RWPE1 (cell line): ENCODE data around the gene ZC3H12D.

Source experiments
- CTCF ChIA-PET: fragments of 350-600 bp; sonication (Branson Sonifier 250); formaldehyde crosslinking; extraction: SDS; loops from one replicate; lab custom pipeline; 2021; lab: Yijun Ruan, JAX
- POLR2A ChIA-PET: fragments of 400-600 bp; formaldehyde crosslinking; extraction: SDS; loops from one replicate; lab custom pipeline; 2020; ENCODE audit warnings: antibody characterized with exemption; ENCODE audit not compliant: low non-redundant PET; lab: Yijun Ruan, JAX
- DNase-seq: peaks from one replicate; pipeline ENCODE4 v3.0.0; 2012; ENCODE audit warnings: low spot score
- H3K27ac ChIP-seq: fragments of 450-650 bp; 2 replicates; pipeline ENCODE4 v1.5.1; 2017
- CTCF ChIP-seq: fragments of 450-650 bp; conservative IDR thresholded peaks from 2 replicates; pipeline ENCODE4 v1.5.1; 2017; ENCODE audit warnings: low read depth, mild to moderate bottlenecking

The ZC3H12D gene

DNA sequence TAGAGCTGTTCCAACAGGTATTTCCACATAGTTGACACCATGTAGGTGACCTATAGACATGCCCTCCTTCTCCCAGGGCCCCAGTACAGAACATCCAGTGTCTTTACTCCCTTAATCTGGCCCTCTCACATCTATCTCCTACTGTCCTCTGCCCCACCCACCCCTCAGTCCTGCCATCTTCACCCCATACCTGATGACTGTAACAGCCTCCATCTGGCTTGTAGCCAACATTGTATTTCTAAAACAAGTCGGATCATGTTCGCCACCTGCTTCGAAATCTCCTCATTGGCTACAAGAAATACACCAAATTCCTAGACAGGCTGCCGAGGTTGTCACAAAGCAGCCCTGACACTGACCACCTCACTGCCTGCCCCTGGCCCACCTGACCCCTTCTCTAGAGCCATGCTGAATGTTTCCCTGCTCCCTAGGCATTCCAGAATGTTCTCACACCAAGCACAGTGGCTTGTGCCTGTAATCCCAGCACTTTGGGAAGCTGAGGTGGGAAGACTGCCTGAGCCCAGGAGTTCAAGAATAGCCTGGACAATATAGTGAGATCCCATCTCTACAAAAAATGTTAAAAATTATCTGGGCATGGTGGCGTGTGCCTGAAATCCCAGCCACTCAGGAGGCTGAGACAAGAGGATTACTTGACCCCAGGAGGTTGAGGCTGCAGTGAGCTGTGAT is 6.0 kb downstream of the ZC3H12D start:
- TF ChIP-seq CTCF = no peak
- peak; percentile 39 for DNase-seq
- CTCF ChIA-PET = no interaction called here
- POLR2A ChIA-PET = no interaction called here
- H3K27ac ChIP-seq = no peak overlapping the region

- ChIA-PET CTCF (no interaction called here), POLR2A (no interaction called here)
- TF ChIP-seq CTCF = no peak
- no peak overlapping the region for H3K27ac ChIP-seq
- no peak for DNase-seq
These were observed 7.3 kb downstream of the ZC3H12D start for GRCh38 chr6:149477544-149477943.

DNA sequence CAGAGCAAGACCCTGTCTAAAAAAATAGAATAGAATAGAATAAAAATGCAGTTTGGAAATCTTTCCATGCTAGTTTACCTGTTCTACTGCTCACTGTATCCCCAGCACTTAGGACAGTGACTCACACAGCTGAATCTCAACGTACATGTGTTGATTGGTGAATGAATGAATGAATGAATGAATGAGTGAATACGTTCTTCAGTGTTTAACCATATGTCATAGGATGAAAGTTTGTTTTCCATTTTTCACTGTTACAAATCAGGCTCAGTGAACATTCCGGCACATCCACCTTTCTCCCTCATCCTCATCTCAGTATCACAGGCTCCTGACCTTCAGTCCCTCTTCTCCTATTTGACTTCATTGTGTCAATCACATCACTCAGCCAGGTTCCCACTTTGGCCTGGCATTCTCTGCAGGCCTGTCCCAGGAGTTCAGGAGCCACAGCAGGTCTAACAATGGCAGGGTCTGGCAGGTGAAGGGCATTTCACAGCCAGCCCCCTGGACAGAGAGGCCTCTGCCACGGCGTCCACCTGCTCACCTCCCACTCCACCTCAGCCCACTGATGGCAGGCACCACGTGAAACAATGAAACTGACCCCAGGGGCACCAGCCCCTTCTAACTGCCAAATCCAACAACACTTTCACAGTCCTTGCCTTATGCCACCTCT is 7.9 kb downstream of the ZC3H12D start:
- no peak overlapping the region for H3K27ac ChIP-seq
- ChIA-PET CTCF (no interaction called here), POLR2A (no interaction called here)
- TF ChIP-seq CTCF = no peak
- no peak for DNase-seq

DNA sequence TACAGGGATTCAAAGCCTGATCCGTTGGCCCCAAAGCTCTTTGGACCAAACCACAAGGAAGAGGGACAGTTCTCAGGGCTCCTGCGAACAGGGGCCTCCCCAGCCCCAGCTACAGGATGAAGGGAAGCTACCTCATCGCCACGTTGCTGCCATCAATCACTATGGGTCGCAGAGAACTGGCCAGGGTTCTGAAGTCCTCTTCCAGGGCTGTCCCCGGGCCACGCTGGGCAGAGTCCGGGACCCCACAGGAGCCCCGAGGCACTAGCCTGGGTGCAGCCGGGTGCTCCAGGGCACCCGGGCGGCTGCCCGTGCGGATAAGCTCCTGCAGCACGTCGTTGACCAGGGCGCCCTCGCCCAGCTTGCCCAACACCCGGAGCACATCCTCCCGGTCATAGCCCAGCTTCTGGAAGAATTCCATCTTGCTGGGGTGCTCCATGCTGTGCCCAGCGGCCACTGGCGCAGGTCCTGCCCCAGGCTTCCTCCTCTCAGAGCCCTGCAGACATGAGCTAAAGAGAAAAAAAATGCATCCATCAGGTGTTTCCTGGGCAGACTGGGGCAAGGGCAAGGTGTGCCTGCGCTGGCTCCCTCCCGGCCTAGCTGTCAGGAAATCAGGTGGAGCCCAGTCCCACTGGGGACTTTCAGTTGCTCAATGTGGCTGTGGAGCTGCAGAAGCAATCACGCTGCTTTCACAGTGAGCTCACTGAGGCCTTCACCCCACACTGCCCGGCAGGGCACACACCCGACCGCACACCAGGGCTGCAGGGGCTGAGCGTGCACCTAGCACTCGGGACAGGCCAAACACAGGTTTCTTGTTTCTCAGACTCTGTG is 10.5 kb downstream of the ZC3H12D start:
- no peak for TF ChIP-seq CTCF
- peak overlapping the region; percentile 66; the same call in 1 of the 2 replicates for H3K27ac ChIP-seq
- CTCF ChIA-PET = interaction anchor here (0.6 kb wide), 2 partner anchors 8 to 285 kb away, joined by 4 to 6 read pairs; no protein-coding TSS in a partner anchor
- POLR2A ChIA-PET = no interaction called here
- no peak for DNase-seq

DNA sequence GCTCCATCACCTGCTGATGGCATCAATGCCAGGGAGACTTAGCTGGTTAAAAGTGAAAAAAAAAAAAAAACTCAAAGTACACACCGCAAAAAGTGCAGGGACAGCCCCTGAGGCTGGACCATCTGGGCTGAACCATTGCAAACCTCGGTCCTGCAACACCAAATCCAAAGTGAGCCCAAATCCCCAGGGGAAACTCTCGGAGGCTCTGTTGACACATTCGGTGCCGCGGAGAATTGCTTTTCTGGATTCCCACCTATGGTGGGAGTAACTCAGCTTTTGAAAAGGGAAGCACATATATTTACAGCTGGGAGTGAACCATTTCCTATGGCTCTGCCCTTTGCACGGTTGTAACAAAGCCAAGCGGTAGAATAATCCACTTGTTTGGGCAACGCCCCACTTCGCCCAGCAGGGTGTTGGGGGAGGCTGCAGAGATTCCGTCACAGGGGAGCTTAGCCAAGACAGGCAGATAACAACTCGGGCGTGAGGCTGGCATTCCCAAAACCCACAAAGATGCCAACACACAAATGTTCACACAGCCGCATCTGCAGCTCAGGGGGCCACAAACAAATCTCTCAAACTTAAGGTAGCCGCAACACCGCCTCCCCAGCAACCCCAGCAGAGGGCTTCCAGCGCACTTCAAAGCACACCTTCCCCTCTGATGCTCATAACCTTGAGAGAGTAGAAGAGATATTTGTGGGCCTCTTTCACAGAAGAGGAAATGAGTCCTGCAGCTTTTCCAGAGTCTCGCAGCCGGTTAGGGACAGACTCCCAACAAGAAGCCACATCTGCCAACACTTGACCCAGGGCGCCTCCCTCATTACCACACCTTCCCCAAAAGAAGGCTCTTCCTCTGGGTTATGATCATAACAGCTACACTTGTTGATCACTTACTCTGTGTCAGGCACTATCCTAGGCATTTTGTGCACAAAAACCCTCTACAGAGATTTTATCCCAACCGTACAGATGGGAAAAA is 11.4 kb downstream of the ZC3H12D start:
- H3K27ac ChIP-seq = peak overlapping the region; percentile 66
- POLR2A ChIA-PET = no interaction called here
- DNase-seq = no peak
- TF ChIP-seq CTCF = no peak
- CTCF ChIA-PET = no interaction called here
